B cell (primary cell): ENCODE measurements around the gene TDRKH. TPM values are rescaled to one million over a fixed set of nuclear protein-coding genes. Genes with fewer than 3 reads are reported as not detected.
"Not testable (repeated sequence)": the region's sequence is repeated elsewhere in the genome, so short reads cannot be mapped to it uniquely, and the experiment has no call there.

Experiments
- ATAC-seq: fragments of 200-7000 bp; cut with Tn5 transposase; one replicate; pipeline ENCODE4 v1.10.0; 2021; ENCODE audit warnings: low read depth, mild to moderate bottlenecking, moderate number of reproducible peaks, moderate library complexity
- CTCF ChIA-PET: fragments of 350-600 bp; sonication (Branson Sonifier 250); formaldehyde crosslinking; loops from one replicate; lab custom pipeline; 2021; ENCODE audit warnings: antibody characterized with exemption, inconsistent platforms; lab: Charles Lee
- POLR2A ChIA-PET: fragments of 350-600 bp; sonication (Branson Sonifier 250); formaldehyde crosslinking; loops from one replicate; lab custom pipeline; 2021; ENCODE audit warnings: antibody characterized with exemption; lab: Charles Lee
- DNase-seq: peaks from one replicate; pipeline ENCODE4 v3.0.0; 2013
- H2AFZ ChIP-seq: 2 replicates; pipeline ENCODE4 v1.6.1; 2012; ENCODE audit warnings: mild to moderate bottlenecking, low read depth, low read length; ENCODE audit not compliant: insufficient read depth, poor library complexity, severe bottlenecking
- H3K27ac ChIP-seq, 2 donors: 1 replicate in 1 of 2; 2 replicates in 1 of 2; pipeline ENCODE4 v1.5.1; 2012 to 2013; ENCODE audit warnings: low read length in 2 of 2, mild to moderate bottlenecking in 2 of 2, moderate library complexity in 1 of 2
- H3K27me3 ChIP-seq, 4 experiments: fragments of 200-600 bp in 1 of 4; sonication (generic) in 1 of 4; replicated peaks in 1 of 4; 1 replicate in 2 of 4; 2 replicates in 2 of 4; pipeline versions ENCODE4 v1.6.1 to v1.7.0; 2013 to 2016; ENCODE audit warnings: low read length in 3 of 4, mild to moderate bottlenecking in 2 of 4, mixed read lengths in 1 of 4, moderate library complexity in 1 of 4; ENCODE audit not compliant: insufficient read depth in 4 of 4, control insufficient read depth in 3 of 4; ENCODE audit errors: control extremely low read depth in 1 of 4
- H3K36me3 ChIP-seq, 2 experiments: replicated peaks in 1 of 2; 1 replicate in 1 of 2; 2 replicates in 1 of 2; pipeline versions ENCODE4 v1.6.1 to v1.7.1; 2013; ENCODE audit warnings: low read length in 1 of 2; ENCODE audit not compliant: insufficient read depth in 2 of 2, control insufficient read depth in 1 of 2; ENCODE audit errors: control extremely low read depth in 1 of 2, extremely low read depth in 1 of 2
- H3K4me1 ChIP-seq, 2 donors: fragments of 200-600 bp in 1 of 2; sonication (generic) in 1 of 2; 1 replicate in 1 of 2; 2 replicates in 1 of 2; pipeline versions ENCODE4 v1.5.1 to v1.6.1; 2013 to 2017; ENCODE audit warnings: low read length in 2 of 2; ENCODE audit not compliant: control insufficient read depth in 2 of 2, insufficient read depth in 2 of 2
- H3K4me2 ChIP-seq: replicated peaks from 2 replicates; pipeline ENCODE3; 2012; ENCODE audit warnings: mild to moderate bottlenecking, low read depth, low read length; ENCODE audit not compliant: poor library complexity, severe bottlenecking
- H3K4me3 ChIP-seq, 5 experiments: fragments of 200-600 bp in 1 of 5; sonication (generic) in 1 of 5; 1 replicate in 3 of 5; 2 replicates in 2 of 5; pipeline versions ENCODE4 v1.5.1 to v1.7.0; 2011 to 2016; ENCODE audit warnings: low read length in 4 of 5, mild to moderate bottlenecking in 4 of 5, low read depth in 2 of 5, control low read depth in 1 of 5, moderate library complexity in 1 of 5; ENCODE audit not compliant: insufficient read depth in 1 of 5; ENCODE audit errors: control extremely low read depth in 1 of 5, extremely low read depth in 1 of 5
- H3K79me2 ChIP-seq: fragments of 200-600 bp; sonication (generic); one replicate; pipeline ENCODE4 v1.6.0; 2016; ENCODE audit warnings: low read length; ENCODE audit not compliant: control insufficient read depth, insufficient read depth
- H3K9ac ChIP-seq: fragments of 200-600 bp; sonication (generic); 2 replicates; pipeline ENCODE4 v1.6.1; 2017; ENCODE audit warnings: mild to moderate bottlenecking, low read length, moderate library complexity
- H3K9me3 ChIP-seq, 3 donors: one replicate each; pipeline versions ENCODE4 v1.6.1 to v1.7.1; 2013; ENCODE audit warnings: low read length in 2 of 3; ENCODE audit not compliant: control insufficient read depth in 2 of 3, insufficient read depth in 1 of 3; ENCODE audit errors: control extremely low read depth in 1 of 3
- H4K20me1 ChIP-seq: 2 replicates; pipeline ENCODE4 v1.6.0; 2012; ENCODE audit warnings: mild to moderate bottlenecking, low read length; ENCODE audit not compliant: insufficient read depth, control insufficient read depth, poor library complexity, severe bottlenecking
- H3K27ac Mint-ChIP-seq: one replicate; pipeline ENCODE4 v1.8.0; 2021; ENCODE audit warnings: mixed read lengths
- H3K27me3 Mint-ChIP-seq: one replicate; pipeline ENCODE4 v1.8.0; 2021; ENCODE audit warnings: mixed read lengths
- H3K4me1 Mint-ChIP-seq: one replicate; pipeline ENCODE4 v1.8.0; 2021; ENCODE audit warnings: mixed read lengths
- H3K4me3 Mint-ChIP-seq: one replicate; pipeline ENCODE4 v1.8.0; 2021; ENCODE audit warnings: mixed read lengths
- H3K9me3 Mint-ChIP-seq: one replicate; pipeline ENCODE4 v1.8.0; 2022; ENCODE audit warnings: mixed read lengths; ENCODE audit not compliant: insufficient read depth
- EZH2 ChIP-seq: IDR thresholded peaks from 2 replicates; pipeline ENCODE4 v1.6.1; 2012; ENCODE audit warnings: borderline replicate concordance, low read depth, mild to moderate bottlenecking, moderate library complexity, low read length; ENCODE audit not compliant: insufficient read depth, poor library complexity, severe bottlenecking
- WGBS: methylation state at CpG from one replicate; pipeline ENCODE4 v1.1.5; 2013; ENCODE audit warnings: missing lambda C conversion rate; ENCODE audit not compliant: insufficient coverage; 5-methylcytosine and 5-hydroxymethylcytosine counted together
- intact Hi-C: fragments of 100-400 bp; cut with micrococcal nuclease; formaldehyde crosslinking; loops from one replicate; pipeline ENCODE4 v1.10.0; 2022
- polyA plus RNA-seq: library from polyadenylated mRNA; depleted of rRNA; stranded (reverse); fragments of >200 nt; gene quantifications from 2 replicates; pipeline ENCODE4 v1.2.3, GENCODE V29; 2012
- total RNA-seq, 2 donors: library from RNA; stranded (reverse); fragments of 120-200 nt in 1 of 2; gene quantifications; 1 replicate in 1 of 2; 2 replicates in 1 of 2; pipeline versions ENCODE4 v1.2.3 to v1.2.4, GENCODE V29; 2013 to 2022
- TF ChIP-seq, protein P1 (sequence below): fragments of 200-600 bp; IDR thresholded peaks from one replicate; pipeline ENCODE4 v1.8.0; 2022; ENCODE audit warnings: antibody characterized with exemption, mild to moderate bottlenecking

TDRKH gene
- total and polyA plus RNA-seq, 2 donors (not counting 1 experiment from before 2014, with no cell fraction given) = 2.0 to 13.3 TPM

DNA sequence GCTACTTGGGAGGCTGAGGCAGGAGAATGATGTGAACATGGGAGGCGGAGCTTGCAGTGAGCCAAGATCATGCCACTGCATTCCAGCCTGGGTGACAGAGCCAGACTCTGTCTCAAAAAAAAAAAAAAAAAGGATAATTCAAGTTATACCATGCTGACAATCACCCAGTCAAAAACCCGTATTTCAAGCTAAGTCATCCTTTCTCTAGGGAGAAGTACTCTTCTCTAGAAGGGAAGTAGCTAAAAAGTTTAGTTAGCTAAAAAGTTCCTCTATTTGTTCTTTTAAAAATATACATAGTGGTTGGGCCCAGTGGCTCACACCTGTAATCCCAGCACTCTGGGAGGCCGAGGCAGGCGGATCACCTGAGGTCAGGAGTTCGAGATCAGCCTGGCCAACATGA, 9.6 kb downstream of the TDRKH start:
- H3K9me3 Mint-ChIP-seq, POLR2A ChIA-PET, H3K9me3 ChIP-seq, H3K79me2 ChIP-seq, CTCF ChIA-PET, H3K27me3 ChIP-seq, H3K27ac Mint-ChIP-seq, H3K9ac ChIP-seq, H3K4me1 Mint-ChIP-seq, H3K4me2 ChIP-seq, DNase-seq, H3K4me3 Mint-ChIP-seq, H3K4me3 ChIP-seq, ATAC-seq, H3K4me1 ChIP-seq, intact Hi-C loops, H3K27ac ChIP-seq, H3K27me3 Mint-ChIP-seq, H2AFZ ChIP-seq, H4K20me1 ChIP-seq: not testable (repeated sequence)
- 69% methylated on average over 3 of the region's 5 CpGs for WGBS
- peaks cover 0 to 30% of the 10 kb centered on the region in 2 experiments for H3K36me3 ChIP-seq

DNA sequence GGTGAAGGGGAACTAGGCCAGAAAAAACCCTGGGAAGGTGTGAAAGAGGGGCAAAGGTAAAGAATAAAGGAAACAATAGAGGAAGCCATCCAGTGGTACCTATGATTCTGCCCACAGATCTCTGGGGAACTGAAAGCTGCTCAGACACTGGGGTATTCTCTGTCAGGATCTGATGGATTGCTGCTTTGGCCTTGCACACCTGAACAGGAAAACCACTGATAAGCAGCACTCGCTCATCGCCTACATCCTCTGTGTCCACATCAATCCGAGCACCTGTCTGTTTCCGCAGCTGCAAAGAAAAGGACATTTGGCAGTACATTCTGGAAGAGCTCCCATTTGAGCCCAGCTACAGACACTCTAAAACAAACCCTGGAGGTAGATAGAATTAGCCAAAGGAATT, 10.4 kb downstream of the TDRKH start:
- no peaks in the 10 kb centered on the region for H3K27me3 ChIP-seq
- Mint-ChIP-seq H3K4me3 (no peak overlapping the region), H3K4me1 (no peaks in the 10 kb centered on the region), H3K27me3 (no peaks in the 10 kb centered on the region), H3K9me3 (no peaks in the 10 kb centered on the region), H3K27ac (no peak overlapping the region)
- H3K36me3 ChIP-seq = peaks cover 0 to 39% of the 10 kb centered on the region in 2 experiments
- H4K20me1 ChIP-seq = no peaks in the 10 kb centered on the region
- H3K4me1 ChIP-seq = no peaks in the 10 kb centered on the region
- ChIA-PET CTCF (interaction anchor here (0.6 to 1.2 kb wide), 2 partner anchors 10 to 48 kb away, joined by 3 read pairs; partner anchors contain the start of gene TDRKH), POLR2A (no interaction called here)
- no peak for TF ChIP-seq EZH2
- TF ChIP-seq, protein P1, sequence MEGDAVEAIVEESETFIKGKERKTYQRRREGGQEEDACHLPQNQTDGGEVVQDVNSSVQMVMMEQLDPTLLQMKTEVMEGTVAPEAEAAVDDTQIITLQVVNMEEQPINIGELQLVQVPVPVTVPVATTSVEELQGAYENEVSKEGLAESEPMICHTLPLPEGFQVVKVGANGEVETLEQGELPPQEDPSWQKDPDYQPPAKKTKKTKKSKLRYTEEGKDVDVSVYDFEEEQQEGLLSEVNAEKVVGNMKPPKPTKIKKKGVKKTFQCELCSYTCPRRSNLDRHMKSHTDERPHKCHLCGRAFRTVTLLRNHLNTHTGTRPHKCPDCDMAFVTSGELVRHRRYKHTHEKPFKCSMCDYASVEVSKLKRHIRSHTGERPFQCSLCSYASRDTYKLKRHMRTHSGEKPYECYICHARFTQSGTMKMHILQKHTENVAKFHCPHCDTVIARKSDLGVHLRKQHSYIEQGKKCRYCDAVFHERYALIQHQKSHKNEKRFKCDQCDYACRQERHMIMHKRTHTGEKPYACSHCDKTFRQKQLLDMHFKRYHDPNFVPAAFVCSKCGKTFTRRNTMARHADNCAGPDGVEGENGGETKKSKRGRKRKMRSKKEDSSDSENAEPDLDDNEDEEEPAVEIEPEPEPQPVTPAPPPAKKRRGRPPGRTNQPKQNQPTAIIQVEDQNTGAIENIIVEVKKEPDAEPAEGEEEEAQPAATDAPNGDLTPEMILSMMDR = no peak
- DNase-seq = no peak
- no peak overlapping the region for H3K9ac ChIP-seq
- no peak overlapping the region for H3K4me2 ChIP-seq
- no peak for ATAC-seq
- no peaks in the 10 kb centered on the region for H3K79me2 ChIP-seq
- whole genome bisulfite sequencing = 55% methylated on average over 4 of the region's 4 CpGs
- no peak overlapping the region for H3K27ac ChIP-seq
- no peaks in the 10 kb centered on the region for H3K9me3 ChIP-seq
- H2AFZ ChIP-seq = no peak overlapping the region
- no peak overlapping the region for H3K4me3 ChIP-seq
- intact Hi-C loops = no loop called here
